Measurements from ENCODE around the gene GTPBP4.

GTPBP4 gene

DNA sequence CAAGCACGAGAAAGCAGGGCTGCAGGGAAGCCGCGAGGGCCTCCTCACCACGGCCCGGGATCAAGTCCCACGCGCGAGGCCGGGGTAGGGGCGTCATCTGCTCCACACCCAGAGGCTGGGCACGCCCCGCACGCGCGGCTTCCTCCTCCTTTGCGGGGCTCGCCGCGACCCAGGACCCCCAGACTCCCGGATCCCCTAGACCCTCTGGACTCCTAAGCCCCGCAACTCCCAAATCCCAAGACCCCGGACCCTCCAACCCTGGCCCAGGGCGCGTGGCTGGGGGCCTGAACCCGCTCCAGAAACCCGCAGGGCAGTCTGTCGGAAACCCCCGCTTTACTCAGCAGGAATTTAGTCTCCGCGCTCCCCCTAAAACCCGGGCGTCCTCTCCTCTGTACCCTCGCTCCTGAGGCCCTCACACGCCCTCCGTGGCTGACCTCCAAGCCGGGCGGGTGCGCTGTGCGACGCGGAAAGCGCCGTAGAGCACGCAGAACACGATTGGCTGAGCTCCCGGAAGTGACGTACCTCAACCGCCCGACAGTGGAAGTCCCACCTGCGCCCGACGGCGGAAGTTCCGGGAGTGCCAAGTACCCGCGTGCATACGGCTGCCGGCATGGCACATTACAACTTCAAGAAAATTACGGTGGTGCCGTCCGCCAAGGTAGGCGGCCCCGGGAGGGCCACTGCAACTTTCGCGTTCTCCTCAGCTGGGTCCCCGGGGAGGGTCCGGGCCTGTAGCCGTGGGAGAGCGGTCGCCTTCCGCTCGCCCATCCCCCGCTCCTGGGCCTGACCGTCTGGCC, at the start of gene GTPBP4:
Gene GTPBP4, plus strand, starts transcription at position 565 of the 797 bp plus-strand sequence. Its CDS starts 46 bp downstream, at position 611.
- DNase-seq, result peak; percentile 90 to 93

DNA sequence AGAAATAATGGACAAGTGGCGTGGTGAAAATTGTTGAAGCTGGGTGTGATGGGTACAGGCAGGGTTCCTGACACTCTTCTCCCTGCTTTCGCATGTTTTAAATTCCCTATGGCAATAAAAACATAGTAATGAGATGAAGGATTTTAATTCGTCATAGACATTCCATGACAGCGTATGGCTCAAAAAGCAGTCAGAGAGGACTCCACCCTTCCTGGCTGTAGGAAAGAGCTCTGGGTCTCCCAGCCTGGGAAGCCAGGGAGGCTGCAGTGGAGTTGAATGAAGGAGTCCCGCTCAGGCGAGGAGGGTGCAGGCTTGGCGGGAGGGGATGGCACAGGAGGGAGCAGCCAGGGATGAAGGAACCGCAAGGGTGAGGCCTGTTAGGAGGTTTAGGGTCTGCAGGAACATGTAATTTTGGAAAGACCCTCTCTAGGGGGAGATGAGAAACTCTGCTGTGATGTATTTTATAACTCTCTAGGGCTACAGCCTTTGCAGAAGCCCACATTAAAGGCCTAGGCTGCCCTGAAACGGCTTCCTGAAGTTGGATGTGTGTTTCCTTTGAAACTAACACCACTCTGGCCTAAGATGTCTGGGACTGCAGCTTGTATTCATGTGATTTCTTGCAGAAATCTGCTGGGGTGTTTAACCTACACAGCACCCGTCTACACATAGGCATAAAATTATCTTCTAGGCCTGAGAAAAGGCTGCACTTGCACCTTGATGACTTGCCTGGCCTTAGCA, 49.1 kb upstream of the GTPBP4 start:
- DNase-seq, result no peak

DNA sequence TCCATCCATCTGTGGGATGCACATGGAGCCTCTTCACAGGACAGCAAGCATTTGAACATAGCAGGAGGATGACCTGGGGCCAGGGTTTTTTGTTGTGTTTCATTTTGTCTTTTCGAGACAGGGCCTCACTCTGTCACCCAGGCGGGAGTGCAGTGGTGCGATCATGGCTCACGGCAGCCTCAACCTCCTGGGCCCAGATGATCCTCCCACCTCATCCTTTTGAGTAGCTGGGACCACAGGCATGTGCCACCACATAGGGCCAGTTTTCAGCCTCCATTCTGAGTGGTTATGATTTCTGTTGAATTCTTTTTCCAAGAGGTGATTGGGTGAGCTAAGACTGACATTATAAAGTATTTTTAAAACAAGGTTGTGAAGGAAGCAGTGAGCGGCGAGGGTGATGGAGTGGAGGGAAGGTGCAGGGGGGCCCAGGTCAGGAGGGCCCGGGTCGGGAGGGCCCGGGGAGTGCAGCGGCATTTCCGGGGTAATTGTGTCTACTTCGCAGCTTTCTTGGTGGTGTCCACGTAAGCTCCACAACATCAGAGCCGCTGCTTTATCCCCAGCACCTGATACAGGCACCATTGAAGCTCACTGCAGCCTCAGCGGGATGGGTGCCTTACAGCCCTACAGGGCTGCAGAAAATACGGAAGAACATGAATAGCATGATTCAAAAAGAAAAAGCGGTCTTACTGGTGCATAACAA, 44.8 kb upstream of the GTPBP4 start:
- DNase-seq, result no peak

DNA sequence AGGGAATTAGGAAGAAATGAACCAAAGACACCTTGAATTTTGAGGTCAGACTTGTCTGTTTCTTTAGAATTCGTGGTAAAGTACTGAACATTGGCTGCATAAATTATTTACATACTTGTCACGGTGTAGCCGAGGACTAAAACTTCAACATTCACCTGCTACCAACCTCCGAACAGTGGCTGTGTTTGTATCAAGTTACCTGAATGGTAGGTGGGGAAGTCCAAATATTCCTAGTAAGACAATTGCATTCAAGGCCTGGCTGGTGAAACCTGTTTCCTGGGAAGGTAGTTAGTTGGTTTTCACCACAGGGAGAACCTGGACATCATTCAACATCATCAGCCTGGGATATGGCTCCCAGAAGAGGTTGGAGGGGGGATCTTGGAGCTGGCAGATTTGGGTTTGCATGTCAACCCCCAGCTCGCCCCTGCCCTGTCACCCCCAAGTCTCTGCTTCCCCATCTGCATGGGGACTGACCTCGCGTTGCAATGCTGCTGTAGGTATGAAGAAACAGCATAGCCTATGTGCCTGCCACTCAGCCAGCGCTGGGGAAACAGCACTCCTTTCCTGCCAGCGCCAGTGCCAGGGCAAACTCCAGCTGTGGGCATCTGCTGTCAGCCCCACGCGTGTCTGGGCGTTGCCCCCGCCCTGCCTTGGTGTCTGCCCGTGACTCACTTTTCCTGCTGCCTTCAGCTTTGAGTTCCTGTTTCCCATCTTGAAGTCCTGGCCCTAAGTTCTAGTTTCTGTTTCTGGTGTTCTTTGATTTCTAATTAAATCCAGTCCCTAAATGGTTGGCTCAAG, 44.0 kb upstream of the GTPBP4 start:
- DNase-seq, result peak in 1 of 2 donors; percentile 7

DNA sequence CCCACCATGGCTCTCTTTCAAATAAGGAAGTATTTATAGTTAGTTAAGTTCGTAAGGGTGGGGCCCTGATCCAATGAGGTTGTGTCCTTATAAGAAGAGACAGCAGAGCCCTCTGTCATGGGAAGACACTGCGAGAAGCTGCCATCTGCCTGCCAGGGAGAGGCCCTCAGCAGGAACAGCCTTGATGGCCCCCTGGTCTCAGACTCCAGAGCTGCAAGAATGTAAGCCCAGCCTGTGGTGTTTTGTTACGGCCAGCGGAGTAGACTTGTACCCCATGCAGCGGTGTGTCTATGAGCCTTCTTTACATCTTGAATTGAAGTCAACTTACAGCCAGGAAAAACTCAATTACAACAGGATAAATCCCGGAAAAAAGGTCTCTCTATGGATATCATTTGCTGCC, 42.5 kb upstream of the GTPBP4 start:
- no peak for DNase-seq

DNA sequence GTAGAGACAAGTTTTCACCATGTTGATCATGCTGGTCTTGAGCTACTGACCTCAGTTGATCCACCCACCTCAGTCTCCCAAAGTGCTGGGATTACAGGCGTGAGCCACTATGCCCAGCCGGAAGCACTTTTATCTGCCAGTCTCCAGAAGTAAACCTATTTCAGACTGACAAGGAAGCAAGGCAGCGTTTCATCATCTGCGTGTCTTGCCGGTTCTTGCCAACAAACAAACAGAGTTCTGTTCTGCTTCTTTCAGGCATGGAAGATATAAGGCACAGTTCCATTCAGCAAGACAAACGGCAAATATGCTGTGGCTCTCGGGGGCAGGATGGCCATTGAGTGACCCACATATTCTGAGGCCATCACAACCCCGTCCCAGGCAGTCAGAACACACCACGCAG, 41.2 kb upstream of the GTPBP4 start:
- no peak for DNase-seq

DNA sequence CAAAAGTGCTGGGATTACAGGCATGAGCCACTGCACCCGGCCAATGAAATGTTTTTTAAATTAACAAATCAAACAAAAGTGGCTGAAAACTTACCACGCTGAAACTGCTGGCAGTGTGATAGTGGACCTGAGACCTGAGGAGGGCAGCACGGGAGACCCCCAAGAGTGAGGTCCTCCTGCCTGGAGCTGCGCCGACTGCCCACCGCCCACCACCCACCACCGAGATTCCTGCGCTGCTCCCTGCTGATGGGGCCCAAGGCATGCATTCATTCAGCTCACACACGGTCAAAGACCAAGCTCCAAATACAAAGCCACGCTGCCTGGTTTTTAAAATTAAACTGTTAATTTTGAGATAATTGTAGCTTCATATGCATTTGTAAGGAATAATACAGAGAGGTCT, 40.4 kb upstream of the GTPBP4 start:
- no peak for DNase-seq

DNA sequence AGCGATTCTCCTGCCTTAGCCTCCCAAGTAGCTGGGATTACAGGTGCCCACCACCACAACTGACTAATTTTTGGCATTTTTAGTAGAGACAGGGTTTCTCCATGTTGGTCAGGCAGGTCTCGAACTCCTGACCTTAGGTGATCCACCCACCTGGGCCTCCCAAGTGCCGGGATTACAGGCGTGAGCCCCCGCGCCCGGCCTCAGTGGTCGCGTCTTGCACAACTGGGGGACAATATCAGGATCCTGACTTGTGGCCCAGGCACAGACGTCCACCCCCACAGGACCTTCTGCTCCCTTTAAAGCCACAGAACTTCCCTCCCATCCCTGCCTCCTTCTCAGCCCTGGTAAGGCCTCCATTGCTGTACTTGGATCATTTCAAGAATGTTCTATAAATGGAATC, 39.9 kb upstream of the GTPBP4 start:
- DNase-seq, result no peak

DNA sequence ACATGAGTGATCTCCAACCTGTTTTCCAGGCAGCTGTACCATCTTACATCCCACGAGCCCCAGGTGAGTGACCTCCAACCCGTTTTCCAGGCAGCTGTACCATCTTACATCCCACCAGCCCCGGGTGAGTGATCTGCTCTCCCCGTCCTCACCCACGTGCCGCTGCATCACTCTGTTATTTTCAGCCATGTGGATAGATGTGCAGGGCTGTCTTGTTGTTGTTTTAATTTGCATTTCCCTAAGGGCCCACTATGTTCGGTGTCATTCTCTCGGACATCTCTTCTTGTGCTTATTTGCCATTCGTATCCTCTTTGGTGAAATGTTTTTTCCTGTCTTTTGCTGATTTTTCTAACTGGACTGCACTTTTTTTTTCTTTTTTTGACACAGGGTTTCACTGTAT, 38.8 kb upstream of the GTPBP4 start:
- no peak for DNase-seq

DNA sequence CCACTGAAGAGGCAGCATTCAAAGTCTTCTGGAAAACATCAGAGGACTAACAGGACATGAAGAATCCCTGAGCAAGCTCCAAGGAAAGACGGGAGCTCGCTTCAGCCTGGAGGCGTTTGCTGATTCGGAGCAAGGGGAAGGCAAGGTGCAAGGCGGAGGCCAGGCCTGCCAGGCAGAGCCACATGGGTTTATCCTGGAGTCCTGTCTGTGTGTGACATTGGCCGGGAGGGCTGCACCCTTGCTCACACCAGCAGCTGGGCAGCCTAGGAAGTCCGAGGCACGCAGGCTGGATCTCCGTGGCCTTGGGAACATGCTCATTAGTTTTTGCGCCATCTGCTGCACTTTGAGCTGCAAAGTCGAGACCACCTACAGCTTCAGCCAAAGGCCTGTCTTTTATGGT, 34.4 kb upstream of the GTPBP4 start:
- DNase-seq, result no peak

DNA sequence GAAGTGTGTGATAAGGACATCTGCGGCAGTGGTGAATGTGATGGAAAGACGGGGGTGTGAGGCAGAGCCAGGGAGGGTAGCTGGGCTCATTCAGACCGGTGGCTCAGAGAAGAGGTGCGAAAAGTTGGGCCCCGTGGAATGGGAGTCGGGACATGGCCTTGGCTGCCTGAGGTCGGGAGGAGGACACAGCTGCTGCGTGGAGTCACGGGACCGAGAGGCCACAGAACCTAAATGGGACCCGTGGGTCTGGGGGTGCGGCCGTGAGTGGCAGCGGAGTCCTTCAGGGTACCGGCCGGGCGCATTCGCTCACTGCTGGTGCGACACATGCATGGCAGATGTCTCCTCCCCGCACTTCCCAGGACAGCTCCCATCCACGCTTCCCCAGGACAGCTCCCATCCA, 33.8 kb upstream of the GTPBP4 start:
- no peak for DNase-seq

DNA sequence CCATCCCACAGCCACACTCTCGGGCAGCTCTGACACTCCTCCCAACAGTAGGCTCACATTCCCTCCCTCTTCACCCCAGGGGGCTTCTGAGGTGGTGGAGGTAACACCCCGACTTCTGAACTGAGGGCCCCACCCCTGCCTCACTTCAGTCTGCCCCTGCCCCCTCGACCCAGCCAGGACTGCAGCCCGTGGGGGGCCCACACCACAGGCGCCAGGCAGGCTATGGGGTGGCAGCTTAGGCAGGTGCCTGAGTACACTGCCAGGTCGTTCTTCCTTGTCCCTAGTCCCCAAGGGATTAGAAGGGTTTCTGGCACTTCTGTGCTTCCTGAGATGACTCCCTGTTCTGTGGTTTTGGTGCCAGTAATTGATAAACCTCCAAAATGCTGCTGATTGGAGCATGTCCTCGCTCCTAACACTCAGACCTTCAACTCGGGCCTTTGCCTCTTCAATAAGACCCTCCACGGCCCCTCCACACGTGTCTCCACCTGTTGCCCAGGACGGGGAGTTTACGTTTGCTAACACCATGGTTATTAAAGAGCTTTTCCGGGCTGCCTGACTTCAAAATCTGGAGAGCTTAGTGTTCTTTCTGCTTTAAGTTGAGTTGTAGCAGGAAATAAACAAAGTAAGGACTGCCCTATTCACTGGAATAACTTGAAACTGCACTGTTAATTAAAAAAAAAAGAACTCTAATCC, 33.0 kb upstream of the GTPBP4 start:
- DNase-seq, result no peak

DNA sequence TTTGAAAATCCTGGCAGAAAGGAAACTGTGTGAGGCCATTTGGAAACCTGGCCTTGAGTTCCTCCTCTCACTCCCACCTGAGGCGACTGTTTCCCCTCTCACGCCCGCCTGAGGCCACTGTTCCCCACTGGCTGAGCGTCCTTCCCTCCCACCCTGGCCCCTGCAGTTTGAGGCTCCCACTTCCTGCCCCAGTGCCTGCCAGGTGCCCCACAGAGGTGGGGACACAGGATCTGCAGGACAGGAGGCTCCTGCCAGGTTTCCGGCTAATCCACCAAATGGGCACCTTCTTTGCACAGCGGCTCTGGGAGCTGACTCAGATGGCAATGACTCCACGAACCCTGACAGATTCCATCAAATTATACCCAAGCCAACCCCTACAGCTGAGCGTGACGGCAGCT, 32.4 kb upstream of the GTPBP4 start:
- no peak for DNase-seq

DNA sequence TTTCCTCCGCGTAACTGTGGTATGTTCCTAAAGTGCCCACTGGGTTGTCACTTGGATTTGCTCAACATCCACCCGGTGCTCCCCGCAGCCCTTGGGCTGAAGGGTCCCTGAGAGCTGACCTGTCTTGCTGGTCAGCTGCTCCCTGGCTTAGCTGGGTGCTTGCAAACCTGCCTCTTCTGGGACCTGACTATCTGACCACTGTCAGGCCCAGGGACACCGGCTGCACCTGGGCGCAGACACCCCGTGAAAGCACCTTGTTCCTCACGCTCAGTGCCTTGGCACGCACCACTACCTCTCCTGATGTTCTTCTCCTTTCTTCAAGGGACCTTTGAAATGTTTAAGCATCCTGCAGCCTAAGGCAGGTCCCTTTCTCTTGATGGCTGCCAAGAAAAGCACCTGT, 30.1 kb upstream of the GTPBP4 start:
- DNase-seq, result no peak

DNA sequence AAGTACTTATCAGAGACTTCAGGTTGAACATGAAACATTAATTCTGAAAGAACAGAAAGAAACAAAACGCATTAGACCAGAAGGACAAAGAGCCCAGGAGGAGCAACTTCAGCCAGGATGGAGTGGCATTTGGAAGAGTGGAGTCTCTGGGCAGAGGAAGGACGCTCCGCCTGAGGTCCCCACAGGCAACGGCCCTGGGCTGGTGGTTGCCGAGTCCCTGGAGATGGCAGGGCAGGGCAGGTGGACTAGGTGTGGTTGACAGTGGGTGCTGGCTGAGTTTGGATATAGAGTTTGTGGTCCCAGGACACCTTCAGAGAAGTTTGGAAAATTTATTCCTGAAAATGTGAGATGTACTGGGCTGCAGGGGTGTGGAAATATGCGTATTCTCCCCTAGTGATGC, 29.4 kb upstream of the GTPBP4 start:
- no peak for DNase-seq

DNA sequence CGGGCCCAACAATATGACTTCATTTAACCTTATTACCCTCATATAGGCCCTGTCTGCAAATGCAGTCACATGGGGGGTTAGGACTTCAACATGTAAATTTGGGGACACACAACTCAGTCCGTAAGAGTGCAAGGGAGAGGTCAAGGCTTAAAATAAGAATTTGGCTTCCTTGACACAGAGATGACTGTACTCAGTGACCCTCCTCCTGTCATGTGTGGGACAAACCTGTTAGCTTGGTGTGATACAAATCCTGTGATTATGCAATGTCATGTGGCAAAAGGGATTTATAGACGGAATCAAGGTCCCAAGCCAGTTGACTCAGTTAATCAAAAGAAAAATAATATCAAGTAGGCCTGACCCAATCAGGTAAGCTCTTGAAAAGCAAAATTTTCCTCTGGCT, 25.9 kb upstream of the GTPBP4 start:
- DNase-seq, result no peak

DNA sequence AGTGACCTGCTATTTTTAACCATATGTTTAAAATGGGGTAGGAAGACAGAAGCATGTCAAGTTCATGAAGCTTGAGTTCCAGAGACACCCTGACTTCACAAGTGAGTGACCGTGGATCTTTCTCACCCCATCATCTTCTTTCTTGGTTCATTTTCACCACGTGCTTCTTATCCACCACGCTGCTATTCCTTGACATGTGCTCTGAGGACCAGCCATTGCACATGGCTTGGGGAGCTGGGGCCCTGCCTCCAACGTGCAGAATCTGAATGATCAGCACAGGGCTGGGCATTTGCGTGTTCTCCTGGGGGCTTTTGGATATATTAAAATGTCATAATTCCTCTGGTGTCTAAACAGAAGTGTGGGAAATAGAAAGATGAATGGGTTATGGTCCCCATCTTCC, 25.0 kb upstream of the GTPBP4 start:
- DNase-seq, result no peak

DNA sequence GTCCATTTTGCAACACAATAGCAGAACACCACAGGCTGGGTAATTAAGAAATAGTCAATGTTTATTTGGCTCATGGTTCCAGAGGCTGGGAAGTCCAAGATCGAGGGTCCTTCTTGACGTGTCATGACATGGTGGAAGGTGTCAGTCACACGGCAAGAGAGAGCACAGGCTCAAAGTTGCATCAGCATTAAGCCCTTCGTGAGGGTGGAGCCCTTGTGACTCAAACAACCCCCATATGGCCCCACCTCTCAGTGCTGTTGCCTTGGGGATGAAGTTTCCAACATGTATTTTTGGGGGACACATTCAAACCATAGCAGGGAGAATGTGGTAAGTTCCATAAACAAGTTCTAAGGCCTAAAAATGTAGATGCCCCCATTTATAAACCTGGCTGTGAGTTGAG, 24.6 kb upstream of the GTPBP4 start:
- no peak for DNase-seq

DNA sequence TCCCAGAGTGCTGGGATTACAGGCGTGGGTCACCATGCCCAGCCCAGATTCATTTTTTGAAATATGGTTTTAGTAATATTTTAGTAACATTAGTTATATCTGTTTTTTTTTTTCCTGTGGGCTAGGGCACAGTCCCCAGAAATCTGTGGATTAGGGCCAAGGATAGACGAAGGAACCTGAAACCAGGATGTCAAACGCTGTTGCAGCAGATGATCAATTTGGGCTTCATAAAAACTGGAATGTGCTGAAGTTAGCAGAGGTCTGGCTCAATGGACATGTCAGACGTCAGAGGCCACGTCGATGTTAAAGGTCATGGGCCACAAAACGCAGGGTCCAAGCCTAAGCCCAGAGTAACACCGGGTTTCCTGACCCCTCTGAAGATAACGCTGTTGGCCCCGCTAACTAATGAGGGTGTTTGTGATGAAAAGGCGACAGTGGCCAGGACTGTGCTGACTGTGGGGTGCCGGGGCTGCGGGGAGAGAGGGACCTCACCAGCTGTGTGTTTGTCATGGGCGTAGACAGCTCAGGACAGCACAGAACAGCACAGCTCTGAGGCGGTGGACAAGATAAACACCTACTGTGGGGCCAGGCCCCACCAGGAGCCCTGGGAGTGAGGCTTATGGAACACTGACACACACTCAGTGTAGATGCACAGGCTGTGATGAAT, 23.8 kb upstream of the GTPBP4 start:
- DNase-seq, result no peak

DNA sequence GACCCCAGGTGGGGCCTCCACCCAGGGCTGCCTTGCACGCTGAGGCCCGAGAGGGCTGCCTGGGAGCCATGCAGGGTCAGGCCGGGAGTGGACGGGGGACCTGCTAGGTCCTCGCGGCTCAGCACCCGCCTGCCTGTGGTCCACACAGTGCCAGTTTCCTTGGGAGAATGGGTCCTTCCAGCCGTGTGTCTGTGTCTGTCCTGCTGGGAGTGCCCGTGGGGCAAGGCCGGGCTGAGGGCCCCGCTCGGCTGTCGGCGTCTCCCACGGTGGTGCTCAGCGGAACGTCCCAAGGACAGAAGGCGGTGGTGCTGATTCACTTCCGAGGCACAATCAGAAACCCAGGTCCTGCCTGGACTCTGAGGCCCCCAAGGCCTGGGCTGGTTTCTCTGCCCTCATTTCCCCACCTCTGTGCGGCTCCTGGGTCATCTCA, 23.2 kb upstream of the GTPBP4 start:
- no peak for DNase-seq

DNA sequence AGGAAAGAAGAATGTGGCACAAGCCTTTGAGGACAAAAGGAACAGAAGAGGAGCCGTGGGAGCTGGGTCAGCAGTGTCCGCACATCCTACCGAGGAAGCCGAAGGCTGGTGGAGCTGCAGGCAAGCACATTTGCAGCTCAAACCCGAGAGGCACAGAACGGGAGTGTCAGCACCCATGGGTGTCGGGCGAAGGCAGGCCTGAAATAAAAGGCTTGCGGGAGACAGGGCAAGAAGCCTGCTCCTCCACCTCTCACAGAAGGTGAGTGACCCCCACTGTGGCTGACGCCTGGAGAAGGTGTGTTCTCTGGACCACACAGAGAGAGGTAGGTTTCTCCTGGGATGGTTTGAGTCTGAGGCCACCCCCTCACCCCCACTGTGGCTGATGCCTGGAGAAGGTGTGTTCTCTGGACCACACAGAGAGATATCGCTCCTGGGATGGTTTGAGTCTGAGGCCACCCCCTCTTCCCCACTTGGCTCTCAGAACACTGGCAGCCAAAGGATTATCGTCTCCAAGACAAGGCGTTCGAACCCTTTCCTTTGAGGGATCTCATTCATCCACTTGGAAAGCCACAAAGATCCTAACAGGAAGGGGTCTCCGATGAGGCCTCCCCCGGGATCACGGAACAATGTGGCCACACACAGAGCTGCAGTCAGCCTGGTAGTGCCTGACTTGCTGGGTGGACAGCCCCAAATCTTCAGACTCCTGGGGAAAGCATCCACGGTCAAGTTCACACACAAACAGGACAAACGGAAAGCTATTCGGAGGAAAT, 21.6 kb upstream of the GTPBP4 start:
- DNase-seq, result no peak
